WTC11 (cell line): ENCODE data around the gene OR11A1. TPM values are rescaled to one million over a fixed set of nuclear protein-coding genes. Genes with fewer than 3 reads are reported as not detected.

Experiments
- ATAC-seq: fragments of 200-7000 bp; cut with Tn5 transposase; 2 replicates; pipeline ENCODE4 v1.10.0; 2021; ENCODE audit warnings: mild to moderate bottlenecking, moderate library complexity
- CTCF ChIA-PET: fragments of 300-600 bp; sonication (Branson Sonifier 250); formaldehyde crosslinking; loops from one replicate; lab custom pipeline; 2021; ENCODE audit warnings: antibody characterized with exemption; lab: Charles Lee
- POLR2A ChIA-PET: fragments of 350-600 bp; sonication (Branson Sonifier 250); formaldehyde crosslinking; loops from one replicate; lab custom pipeline; 2021; ENCODE audit warnings: antibody characterized with exemption; lab: Charles Lee
- DNase-seq: peaks from one replicate; pipeline ENCODE4 v3.0.0; 2021; ENCODE audit warnings: low spot score
- H3K27ac Mint-ChIP-seq: 2 replicates; pipeline ENCODE4 v1.8.0; 2021; ENCODE audit warnings: mixed read lengths
- H3K27me3 Mint-ChIP-seq: 2 replicates; pipeline ENCODE4 v1.8.0; 2021; ENCODE audit warnings: low read depth, mild to moderate bottlenecking, moderate library complexity, mixed read lengths
- H3K36me3 Mint-ChIP-seq: 2 replicates; pipeline ENCODE4 v1.8.0; 2021; ENCODE audit warnings: mixed read lengths
- H3K4me1 Mint-ChIP-seq: 2 replicates; pipeline ENCODE4 v1.8.0; 2022; ENCODE audit warnings: mixed read lengths
- H3K4me3 Mint-ChIP-seq: 2 replicates; pipeline ENCODE4 v1.8.0; 2021; ENCODE audit warnings: mild to moderate bottlenecking, moderate library complexity, mixed read lengths
- H3K9me3 Mint-ChIP-seq: 2 replicates; pipeline ENCODE4 v1.8.0; 2021; ENCODE audit warnings: mixed read lengths
- ATF1 ChIP-seq: sonication (generic); formaldehyde crosslinking; IDR thresholded peaks from 2 replicates; pipeline ENCODE4 v1.8.1; 2023; ENCODE audit warnings: mild to moderate bottlenecking, moderate library complexity, missing genetic modification reagents
- ELF4 ChIP-seq: sonication (generic); formaldehyde crosslinking; IDR thresholded peaks from 2 replicates; pipeline ENCODE4 v1.8.1; 2022; ENCODE audit warnings: low read depth, mild to moderate bottlenecking, moderate library complexity, missing genetic modification reagents
- EMX1 ChIP-seq: fragments of 250-450 bp; sonication (Bioruptor Pico); IDR thresholded peaks from 2 replicates; pipeline ENCODE4 v1.8.0; 2021; ENCODE audit warnings: mild to moderate bottlenecking
- ERG ChIP-seq: fragments of 250-450 bp; sonication (Bioruptor Pico); IDR thresholded peaks from 2 replicates; pipeline ENCODE4 v1.8.0; 2021; ENCODE audit warnings: mild to moderate bottlenecking
- ETV6 ChIP-seq: sonication (generic); formaldehyde crosslinking; IDR thresholded peaks from 2 replicates; pipeline ENCODE4 v1.8.1; 2022; ENCODE audit warnings: mild to moderate bottlenecking, missing genetic modification reagents
- GABPB1 ChIP-seq: sonication (generic); formaldehyde crosslinking; IDR thresholded peaks from 2 replicates; pipeline ENCODE4 v1.8.1; 2023; ENCODE audit warnings: mild to moderate bottlenecking, missing genetic modification reagents
- GRHL2 ChIP-seq: fragments of 250-450 bp; sonication (Bioruptor Pico); IDR thresholded peaks from 2 replicates; pipeline ENCODE4 v1.8.0; 2022; ENCODE audit warnings: mild to moderate bottlenecking, moderate library complexity; ENCODE audit not compliant: insufficient replicate concordance, severe bottlenecking
- GTF2I ChIP-seq: fragments of 250-450 bp; sonication (Bioruptor Pico); conservative IDR thresholded peaks from 2 replicates; pipeline ENCODE4 v1.4.0; 2021; ENCODE audit warnings: mild to moderate bottlenecking
- IRF1 ChIP-seq: sonication (generic); formaldehyde crosslinking; IDR thresholded peaks from 2 replicates; pipeline ENCODE4 v1.8.0; 2023; ENCODE audit warnings: missing genetic modification reagents
- JUN ChIP-seq: sonication (generic); formaldehyde crosslinking; IDR thresholded peaks from 2 replicates; pipeline ENCODE4 v1.8.0; 2023; ENCODE audit warnings: mild to moderate bottlenecking, missing genetic modification reagents
- MLX ChIP-seq: sonication (generic); formaldehyde crosslinking; IDR thresholded peaks from 2 replicates; pipeline ENCODE4 v1.8.1; 2023; ENCODE audit warnings: mild to moderate bottlenecking, missing genetic modification reagents, moderate library complexity
- MYBL2 ChIP-seq: sonication (generic); formaldehyde crosslinking; IDR thresholded peaks from 2 replicates; pipeline ENCODE4 v1.8.1; 2023; ENCODE audit warnings: mild to moderate bottlenecking, moderate library complexity, missing genetic modification reagents
- NR3C1 ChIP-seq: sonication (generic); formaldehyde crosslinking; conservative IDR thresholded peaks from 2 replicates; pipeline ENCODE4 v1.8.1; 2023; ENCODE audit warnings: low read depth, mild to moderate bottlenecking, missing genetic modification reagents
- ZBTB21 ChIP-seq: sonication (generic); formaldehyde crosslinking; IDR thresholded peaks from 2 replicates; pipeline ENCODE4 v1.8.1; 2023; ENCODE audit warnings: mild to moderate bottlenecking, missing genetic modification reagents, borderline replicate concordance
- ZNF281 ChIP-seq: sonication (generic); formaldehyde crosslinking; IDR thresholded peaks from 2 replicates; pipeline ENCODE4 v1.8.0; 2023; ENCODE audit warnings: mild to moderate bottlenecking, missing genetic modification reagents
- ZNF425 ChIP-seq: fragments of 250-450 bp; sonication (Bioruptor Pico); conservative IDR thresholded peaks from 2 replicates; pipeline ENCODE4 v1.9.0; 2021; ENCODE audit warnings: mild to moderate bottlenecking
- ZNF512 ChIP-seq: sonication (generic); formaldehyde crosslinking; IDR thresholded peaks from 2 replicates; pipeline ENCODE4 v1.8.1; 2022; ENCODE audit warnings: missing genetic modification reagents, borderline replicate concordance
- total RNA-seq: library from RNA; stranded (reverse); gene quantifications from 3 replicates; pipeline ENCODE4 v1.2.3, GENCODE V29; 2021
- TF ChIP-seq, protein P1 (sequence below): sonication (generic); formaldehyde crosslinking; IDR thresholded peaks from 2 replicates; pipeline ENCODE4 v1.8.0; 2023; ENCODE audit warnings: missing genetic modification reagents, mild to moderate bottlenecking, borderline replicate concordance
- TF ChIP-seq, protein P2 (sequence below): sonication (generic); formaldehyde crosslinking; IDR thresholded peaks from 2 replicates; pipeline ENCODE4 v1.8.1; 2022; ENCODE audit warnings: low read depth, missing genetic modification reagents, borderline replicate concordance

The OR11A1 gene
- total RNA-seq, 1 experiment from 2014 or later: not detected

DNA sequence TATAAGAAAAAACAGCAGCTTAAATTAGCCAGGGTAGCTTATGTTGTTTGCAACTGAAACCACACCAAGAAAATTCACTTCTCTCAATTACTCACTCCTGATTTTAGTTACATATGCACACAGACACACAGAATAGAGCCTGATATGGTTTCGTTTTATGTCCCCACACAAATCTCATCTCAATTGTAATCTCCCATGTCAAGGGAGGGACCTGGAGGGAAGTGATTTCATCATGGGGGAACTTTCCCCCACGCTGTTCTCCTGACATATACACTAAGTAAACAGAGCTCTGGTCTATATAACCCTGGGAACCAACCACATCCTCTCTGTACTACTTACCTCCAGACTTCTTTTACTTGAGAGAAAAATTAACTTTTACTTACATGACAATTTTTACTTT is 32.3 kb downstream of the OR11A1 start:
- Mint-ChIP-seq H3K4me1 (peaks cover 13% of the 10 kb centered on the region), H3K36me3 (no peaks in the 10 kb centered on the region), H3K4me3 (no peak overlapping the region), H3K27me3 (no peaks in the 10 kb centered on the region), H3K27ac (no peak overlapping the region), H3K9me3 (peaks cover 13% of the 10 kb centered on the region)
- DNase-seq: no peak
- TF ChIP-seq ZBTB21 (CRISPR knock-in tag) (no peak), MLX (CRISPR knock-in tag) (no peak), ETV6 (CRISPR knock-in tag) (no peak), ZNF425 (no peak), JUN (no peak), ELF4 (CRISPR knock-in tag) (no peak), MYBL2 (no peak), GTF2I (CRISPR knock-in tag) (no peak), EMX1 (CRISPR knock-in tag) (no peak), GABPB1 (CRISPR knock-in tag) (no peak), IRF1 (CRISPR knock-in tag) (no peak), NR3C1 (CRISPR knock-in tag) (no peak), ATF1 (CRISPR knock-in tag) (no peak), ZNF512 (no peak), GRHL2 (no peak), ERG (no peak), ZNF281 (CRISPR knock-in tag) (no peak)
- TF ChIP-seq, protein P1, sequence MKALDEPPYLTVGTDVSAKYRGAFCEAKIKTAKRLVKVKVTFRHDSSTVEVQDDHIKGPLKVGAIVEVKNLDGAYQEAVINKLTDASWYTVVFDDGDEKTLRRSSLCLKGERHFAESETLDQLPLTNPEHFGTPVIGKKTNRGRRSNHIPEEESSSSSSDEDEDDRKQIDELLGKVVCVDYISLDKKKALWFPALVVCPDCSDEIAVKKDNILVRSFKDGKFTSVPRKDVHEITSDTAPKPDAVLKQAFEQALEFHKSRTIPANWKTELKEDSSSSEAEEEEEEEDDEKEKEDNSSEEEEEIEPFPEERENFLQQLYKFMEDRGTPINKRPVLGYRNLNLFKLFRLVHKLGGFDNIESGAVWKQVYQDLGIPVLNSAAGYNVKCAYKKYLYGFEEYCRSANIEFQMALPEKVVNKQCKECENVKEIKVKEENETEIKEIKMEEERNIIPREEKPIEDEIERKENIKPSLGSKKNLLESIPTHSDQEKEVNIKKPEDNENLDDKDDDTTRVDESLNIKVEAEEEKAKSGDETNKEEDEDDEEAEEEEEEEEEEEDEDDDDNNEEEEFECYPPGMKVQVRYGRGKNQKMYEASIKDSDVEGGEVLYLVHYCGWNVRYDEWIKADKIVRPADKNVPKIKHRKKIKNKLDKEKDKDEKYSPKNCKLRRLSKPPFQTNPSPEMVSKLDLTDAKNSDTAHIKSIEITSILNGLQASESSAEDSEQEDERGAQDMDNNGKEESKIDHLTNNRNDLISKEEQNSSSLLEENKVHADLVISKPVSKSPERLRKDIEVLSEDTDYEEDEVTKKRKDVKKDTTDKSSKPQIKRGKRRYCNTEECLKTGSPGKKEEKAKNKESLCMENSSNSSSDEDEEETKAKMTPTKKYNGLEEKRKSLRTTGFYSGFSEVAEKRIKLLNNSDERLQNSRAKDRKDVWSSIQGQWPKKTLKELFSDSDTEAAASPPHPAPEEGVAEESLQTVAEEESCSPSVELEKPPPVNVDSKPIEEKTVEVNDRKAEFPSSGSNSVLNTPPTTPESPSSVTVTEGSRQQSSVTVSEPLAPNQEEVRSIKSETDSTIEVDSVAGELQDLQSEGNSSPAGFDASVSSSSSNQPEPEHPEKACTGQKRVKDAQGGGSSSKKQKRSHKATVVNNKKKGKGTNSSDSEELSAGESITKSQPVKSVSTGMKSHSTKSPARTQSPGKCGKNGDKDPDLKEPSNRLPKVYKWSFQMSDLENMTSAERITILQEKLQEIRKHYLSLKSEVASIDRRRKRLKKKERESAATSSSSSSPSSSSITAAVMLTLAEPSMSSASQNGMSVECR (CRISPR knock-in tag): no peak
- TF ChIP-seq, protein P2, sequence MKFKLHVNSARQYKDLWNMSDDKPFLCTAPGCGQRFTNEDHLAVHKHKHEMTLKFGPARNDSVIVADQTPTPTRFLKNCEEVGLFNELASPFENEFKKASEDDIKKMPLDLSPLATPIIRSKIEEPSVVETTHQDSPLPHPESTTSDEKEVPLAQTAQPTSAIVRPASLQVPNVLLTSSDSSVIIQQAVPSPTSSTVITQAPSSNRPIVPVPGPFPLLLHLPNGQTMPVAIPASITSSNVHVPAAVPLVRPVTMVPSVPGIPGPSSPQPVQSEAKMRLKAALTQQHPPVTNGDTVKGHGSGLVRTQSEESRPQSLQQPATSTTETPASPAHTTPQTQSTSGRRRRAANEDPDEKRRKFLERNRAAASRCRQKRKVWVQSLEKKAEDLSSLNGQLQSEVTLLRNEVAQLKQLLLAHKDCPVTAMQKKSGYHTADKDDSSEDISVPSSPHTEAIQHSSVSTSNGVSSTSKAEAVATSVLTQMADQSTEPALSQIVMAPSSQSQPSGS (CRISPR knock-in tag): no peak
- ChIA-PET CTCF (interaction anchor here (1.2 kb wide), 1 partner anchor 165 kb away, joined by 3 read pairs; no protein-coding TSS in a partner anchor), POLR2A (no interaction called here)
- no peak for ATAC-seq
